Measurements from ENCODE around the gene LATS2.

LATS2 gene

DNA sequence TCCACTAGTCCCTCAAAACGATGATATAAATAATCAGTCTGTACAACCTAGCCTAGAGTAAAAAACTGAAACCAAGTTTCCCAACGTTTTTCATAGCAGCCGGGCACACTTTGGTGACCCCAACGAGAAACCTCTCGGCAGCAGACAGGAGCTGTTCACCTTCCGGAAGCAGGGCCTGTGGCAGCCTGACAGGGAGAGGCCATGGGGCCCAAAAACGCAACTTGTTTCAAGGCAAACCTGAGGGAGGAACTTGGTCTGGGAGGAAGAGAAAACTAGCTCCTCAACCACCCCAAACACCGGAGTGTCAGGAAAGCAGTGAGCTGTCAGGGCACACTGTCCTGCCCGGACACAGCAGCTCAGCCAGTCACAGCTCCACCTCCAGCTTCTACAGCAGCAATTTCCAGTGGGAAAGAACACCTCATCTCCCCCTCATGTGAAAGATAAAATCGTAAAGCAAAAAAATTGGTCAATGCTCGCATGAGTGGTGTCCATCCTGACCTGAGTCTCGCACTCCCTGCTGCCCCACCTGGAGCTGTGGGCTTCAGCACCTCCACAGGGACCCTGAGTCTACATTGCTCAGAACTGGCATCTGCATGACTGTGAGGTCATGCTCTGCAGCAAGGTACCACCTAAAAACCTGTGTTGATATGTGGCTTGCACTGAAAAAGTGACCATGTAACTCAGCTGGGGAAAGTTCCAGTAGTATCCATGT is 40.6 kb upstream of the LATS2 start (continued):
- TF ChIP-seq ISL1 (CRISPR knock-in tag; IDR thresholded peaks at IDR 0.05): no peak

DNA sequence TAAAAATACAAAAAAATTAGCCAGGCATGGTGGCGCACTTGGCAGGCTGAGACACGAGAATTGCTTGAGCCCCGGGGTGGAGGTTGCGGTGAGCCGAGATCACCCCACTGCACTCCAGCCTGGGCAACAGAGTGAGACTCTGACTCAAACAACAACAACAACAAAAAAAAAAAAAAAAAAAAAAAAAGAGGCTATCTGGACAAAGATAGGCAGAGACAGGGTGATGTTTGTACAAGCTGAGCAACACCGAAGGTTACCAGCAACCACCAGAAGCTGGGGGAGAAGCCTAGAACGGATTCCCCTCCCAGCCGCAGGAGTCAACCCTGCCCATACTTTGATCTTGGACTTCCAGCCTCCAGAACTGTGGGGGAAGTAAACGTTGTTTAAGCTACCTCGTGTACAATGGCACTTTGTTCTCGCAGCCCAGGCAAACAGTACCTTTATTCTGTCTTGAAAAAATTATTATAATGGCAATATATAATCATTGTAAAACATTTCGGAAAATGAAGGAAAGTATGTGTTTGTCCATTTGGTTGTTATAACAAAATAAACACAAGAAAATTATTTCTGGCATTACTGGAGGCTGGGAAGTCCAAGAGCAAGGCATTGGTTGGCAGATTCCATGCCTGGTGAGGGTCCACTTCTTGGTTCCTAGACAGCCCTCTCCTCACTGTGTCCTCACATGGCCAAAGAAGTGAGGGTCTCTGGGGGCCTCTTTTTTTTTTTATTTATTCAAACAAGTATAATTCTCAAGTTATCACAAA is 39.8 kb upstream of the LATS2 start:
- no peak for ATAC-seq
- TF ChIP-seq, protein P1, sequence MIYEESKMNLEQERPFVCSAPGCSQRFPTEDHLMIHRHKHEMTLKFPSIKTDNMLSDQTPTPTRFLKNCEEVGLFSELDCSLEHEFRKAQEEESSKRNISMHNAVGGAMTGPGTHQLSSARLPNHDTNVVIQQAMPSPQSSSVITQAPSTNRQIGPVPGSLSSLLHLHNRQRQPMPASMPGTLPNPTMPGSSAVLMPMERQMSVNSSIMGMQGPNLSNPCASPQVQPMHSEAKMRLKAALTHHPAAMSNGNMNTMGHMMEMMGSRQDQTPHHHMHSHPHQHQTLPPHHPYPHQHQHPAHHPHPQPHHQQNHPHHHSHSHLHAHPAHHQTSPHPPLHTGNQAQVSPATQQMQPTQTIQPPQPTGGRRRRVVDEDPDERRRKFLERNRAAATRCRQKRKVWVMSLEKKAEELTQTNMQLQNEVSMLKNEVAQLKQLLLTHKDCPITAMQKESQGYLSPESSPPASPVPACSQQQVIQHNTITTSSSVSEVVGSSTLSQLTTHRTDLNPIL (CRISPR knock-in tag; IDR thresholded peaks at IDR 0.05; ENCODE audit: low read depth): no peak
- TF ChIP-seq SNAI2 (CRISPR knock-in tag; IDR thresholded peaks at IDR 0.05): no peak
- no peak for TF ChIP-seq ZNF8 (CRISPR knock-in tag; IDR thresholded peaks at IDR 0.05)
- no peak for TF ChIP-seq TCF4 (CRISPR knock-in tag; IDR thresholded peaks at IDR 0.05; ENCODE audit: borderline replicate concordance)
- TF ChIP-seq, protein P2, sequence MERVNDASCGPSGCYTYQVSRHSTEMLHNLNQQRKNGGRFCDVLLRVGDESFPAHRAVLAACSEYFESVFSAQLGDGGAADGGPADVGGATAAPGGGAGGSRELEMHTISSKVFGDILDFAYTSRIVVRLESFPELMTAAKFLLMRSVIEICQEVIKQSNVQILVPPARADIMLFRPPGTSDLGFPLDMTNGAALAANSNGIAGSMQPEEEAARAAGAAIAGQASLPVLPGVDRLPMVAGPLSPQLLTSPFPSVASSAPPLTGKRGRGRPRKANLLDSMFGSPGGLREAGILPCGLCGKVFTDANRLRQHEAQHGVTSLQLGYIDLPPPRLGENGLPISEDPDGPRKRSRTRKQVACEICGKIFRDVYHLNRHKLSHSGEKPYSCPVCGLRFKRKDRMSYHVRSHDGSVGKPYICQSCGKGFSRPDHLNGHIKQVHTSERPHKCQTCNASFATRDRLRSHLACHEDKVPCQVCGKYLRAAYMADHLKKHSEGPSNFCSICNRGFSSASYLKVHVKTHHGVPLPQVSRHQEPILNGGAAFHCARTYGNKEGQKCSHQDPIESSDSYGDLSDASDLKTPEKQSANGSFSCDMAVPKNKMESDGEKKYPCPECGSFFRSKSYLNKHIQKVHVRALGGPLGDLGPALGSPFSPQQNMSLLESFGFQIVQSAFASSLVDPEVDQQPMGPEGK (CRISPR knock-in tag; IDR thresholded peaks at IDR 0.05; ENCODE audit: borderline replicate concordance): no peak
- TF ChIP-seq, protein P3, sequence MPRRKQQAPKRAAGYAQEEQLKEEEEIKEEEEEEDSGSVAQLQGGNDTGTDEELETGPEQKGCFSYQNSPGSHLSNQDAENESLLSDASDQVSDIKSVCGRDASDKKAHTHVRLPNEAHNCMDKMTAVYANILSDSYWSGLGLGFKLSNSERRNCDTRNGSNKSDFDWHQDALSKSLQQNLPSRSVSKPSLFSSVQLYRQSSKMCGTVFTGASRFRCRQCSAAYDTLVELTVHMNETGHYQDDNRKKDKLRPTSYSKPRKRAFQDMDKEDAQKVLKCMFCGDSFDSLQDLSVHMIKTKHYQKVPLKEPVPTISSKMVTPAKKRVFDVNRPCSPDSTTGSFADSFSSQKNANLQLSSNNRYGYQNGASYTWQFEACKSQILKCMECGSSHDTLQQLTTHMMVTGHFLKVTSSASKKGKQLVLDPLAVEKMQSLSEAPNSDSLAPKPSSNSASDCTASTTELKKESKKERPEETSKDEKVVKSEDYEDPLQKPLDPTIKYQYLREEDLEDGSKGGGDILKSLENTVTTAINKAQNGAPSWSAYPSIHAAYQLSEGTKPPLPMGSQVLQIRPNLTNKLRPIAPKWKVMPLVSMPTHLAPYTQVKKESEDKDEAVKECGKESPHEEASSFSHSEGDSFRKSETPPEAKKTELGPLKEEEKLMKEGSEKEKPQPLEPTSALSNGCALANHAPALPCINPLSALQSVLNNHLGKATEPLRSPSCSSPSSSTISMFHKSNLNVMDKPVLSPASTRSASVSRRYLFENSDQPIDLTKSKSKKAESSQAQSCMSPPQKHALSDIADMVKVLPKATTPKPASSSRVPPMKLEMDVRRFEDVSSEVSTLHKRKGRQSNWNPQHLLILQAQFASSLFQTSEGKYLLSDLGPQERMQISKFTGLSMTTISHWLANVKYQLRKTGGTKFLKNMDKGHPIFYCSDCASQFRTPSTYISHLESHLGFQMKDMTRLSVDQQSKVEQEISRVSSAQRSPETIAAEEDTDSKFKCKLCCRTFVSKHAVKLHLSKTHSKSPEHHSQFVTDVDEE (CRISPR knock-in tag; IDR thresholded peaks at IDR 0.05): no peak
- TF ChIP-seq ESRRG (CRISPR knock-in tag; IDR thresholded peaks at IDR 0.05): no peak
- TF ChIP-seq CSDC2 (CRISPR knock-in tag; IDR thresholded peaks at IDR 0.05): no peak
- TF ChIP-seq PPARA (CRISPR knock-in tag; IDR thresholded peaks at IDR 0.05; ENCODE audit: borderline replicate concordance): no peak
- no peak for TF ChIP-seq OSR1 (CRISPR knock-in tag; IDR thresholded peaks at IDR 0.05)
- no peak for TF ChIP-seq ISL1 (CRISPR knock-in tag; IDR thresholded peaks at IDR 0.05)
- no peak for TF ChIP-seq TOX (CRISPR knock-in tag; IDR thresholded peaks at IDR 0.05; ENCODE audit: borderline replicate concordance)
- TF ChIP-seq ARNTL (CRISPR knock-in tag; IDR thresholded peaks at IDR 0.05; ENCODE audit: borderline replicate concordance, low read depth): no peak
- TF ChIP-seq ZNF70 (CRISPR knock-in tag; IDR thresholded peaks at IDR 0.05): no peak
- no peak for TF ChIP-seq RARB (CRISPR knock-in tag; IDR thresholded peaks at IDR 0.05)
- TF ChIP-seq ZC3H10 (CRISPR knock-in tag; IDR thresholded peaks at IDR 0.05): no peak
- TF ChIP-seq ZFP3 (CRISPR knock-in tag; IDR thresholded peaks at IDR 0.05): no peak
- TF ChIP-seq ZFP30 (CRISPR knock-in tag; IDR thresholded peaks at IDR 0.05): no peak

DNA sequence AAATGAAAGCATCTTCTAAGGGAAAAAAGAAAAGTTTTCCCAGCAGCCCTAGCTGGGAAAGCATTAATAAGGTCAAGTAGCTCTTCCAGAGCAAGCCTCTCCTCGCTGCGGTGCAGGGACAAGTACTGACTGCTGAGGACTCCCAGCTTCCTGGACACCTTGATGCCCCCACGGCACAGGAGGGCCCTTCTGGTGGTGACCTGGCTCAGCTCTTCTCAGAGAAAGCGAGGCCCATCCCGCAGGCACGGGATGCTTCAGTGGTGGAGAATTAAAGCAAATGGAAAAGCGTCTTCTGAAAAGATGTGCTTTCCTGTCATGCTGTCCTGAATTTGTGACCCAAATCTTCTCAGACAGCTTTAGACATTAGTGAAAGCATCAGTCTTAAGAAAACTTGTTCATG is 38.8 kb upstream of the LATS2 start:
- no peak for ATAC-seq
- TF ChIP-seq TOX (CRISPR knock-in tag; IDR thresholded peaks at IDR 0.05; ENCODE audit: borderline replicate concordance): no peak
- TF ChIP-seq PPARA (CRISPR knock-in tag; IDR thresholded peaks at IDR 0.05; ENCODE audit: borderline replicate concordance): no peak
- TF ChIP-seq ZNF70 (CRISPR knock-in tag; IDR thresholded peaks at IDR 0.05): no peak
- TF ChIP-seq ARNTL (CRISPR knock-in tag; IDR thresholded peaks at IDR 0.05; ENCODE audit: borderline replicate concordance, low read depth): no peak
- TF ChIP-seq, protein P2 (CRISPR knock-in tag; IDR thresholded peaks at IDR 0.05; ENCODE audit: borderline replicate concordance): no peak
- TF ChIP-seq OSR1 (CRISPR knock-in tag; IDR thresholded peaks at IDR 0.05): no peak
- TF ChIP-seq, protein P1 (CRISPR knock-in tag; IDR thresholded peaks at IDR 0.05; ENCODE audit: low read depth): no peak
- TF ChIP-seq SNAI2 (CRISPR knock-in tag; IDR thresholded peaks at IDR 0.05): no peak
- no peak for TF ChIP-seq TCF4 (CRISPR knock-in tag; IDR thresholded peaks at IDR 0.05; ENCODE audit: borderline replicate concordance)

Data from SK-N-SH treated with all-trans-retinoic acid at 6 μM for 48 hours (cell line).